Measurements from ENCODE around the gene PRPF6. TPM values are rescaled to one million over a fixed set of nuclear protein-coding genes. Genes with fewer than 3 reads are reported as not detected.

PRPF6 gene
- total and polyA plus RNA-seq, 9 donors, result 46.5 to 84.9 (median 69.7) TPM

DNA sequence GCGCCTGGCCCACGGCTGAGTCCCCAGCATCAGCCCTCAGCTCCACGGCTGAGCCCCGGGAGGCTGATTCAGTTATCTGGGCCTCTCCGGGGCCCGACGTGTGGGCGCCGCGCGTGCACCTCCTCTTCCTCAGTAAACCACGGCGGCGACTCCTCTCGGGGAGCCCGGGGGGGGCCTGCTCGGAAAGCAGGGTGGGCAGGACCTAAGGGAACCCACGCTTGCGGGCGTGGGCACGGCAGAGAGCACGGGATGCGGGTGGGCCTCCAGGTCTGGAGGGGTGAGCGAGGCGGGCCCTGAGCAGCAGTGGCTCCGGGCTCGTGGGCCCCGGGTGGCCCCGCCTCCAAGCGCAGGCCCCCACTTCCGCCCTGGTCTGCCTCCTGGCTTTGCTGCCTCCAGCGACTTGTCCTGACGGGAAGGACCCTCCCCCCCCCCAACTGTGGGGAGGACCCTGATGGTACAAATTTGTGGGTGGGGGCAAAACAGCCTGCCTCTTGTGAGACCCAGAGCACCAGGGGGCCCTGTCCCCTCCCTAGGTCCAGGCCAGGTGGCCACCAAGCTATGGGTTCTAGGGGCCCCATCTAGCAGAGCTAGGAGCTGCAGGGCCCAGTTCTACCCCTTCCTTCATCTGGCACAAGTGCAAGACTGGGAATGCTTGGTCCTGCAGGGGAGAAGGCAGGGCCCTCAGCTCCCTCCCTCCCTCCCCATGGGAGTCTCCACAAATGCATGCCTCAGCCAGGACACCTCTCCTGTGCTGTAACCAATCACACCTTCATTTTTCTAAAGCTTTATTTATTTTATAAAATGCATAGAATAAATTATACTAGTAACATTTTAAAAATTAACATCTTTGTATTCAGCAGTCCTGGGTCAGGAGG lies 41.6 kb upstream of the PRPF6 start:
- no peak overlapping the region for H3K4me3 ChIP-seq
- intact Hi-C loops (cut with DNase I), result no loop called here
- no peaks in the 10 kb centered on the region for H3K27me3 ChIP-seq
- H3K4me1 ChIP-seq (ENCODE audit: insufficient read depth), result no peaks in the 10 kb centered on the region
- H3K36me3 ChIP-seq, result no peaks in the 10 kb centered on the region
- H3K9me3 ChIP-seq, result no peaks in the 10 kb centered on the region
- no peak for DNase-seq
- no peak for TF ChIP-seq POLR2A (IDR thresholded peaks at IDR 0.05)
- TF ChIP-seq, protein P1, sequence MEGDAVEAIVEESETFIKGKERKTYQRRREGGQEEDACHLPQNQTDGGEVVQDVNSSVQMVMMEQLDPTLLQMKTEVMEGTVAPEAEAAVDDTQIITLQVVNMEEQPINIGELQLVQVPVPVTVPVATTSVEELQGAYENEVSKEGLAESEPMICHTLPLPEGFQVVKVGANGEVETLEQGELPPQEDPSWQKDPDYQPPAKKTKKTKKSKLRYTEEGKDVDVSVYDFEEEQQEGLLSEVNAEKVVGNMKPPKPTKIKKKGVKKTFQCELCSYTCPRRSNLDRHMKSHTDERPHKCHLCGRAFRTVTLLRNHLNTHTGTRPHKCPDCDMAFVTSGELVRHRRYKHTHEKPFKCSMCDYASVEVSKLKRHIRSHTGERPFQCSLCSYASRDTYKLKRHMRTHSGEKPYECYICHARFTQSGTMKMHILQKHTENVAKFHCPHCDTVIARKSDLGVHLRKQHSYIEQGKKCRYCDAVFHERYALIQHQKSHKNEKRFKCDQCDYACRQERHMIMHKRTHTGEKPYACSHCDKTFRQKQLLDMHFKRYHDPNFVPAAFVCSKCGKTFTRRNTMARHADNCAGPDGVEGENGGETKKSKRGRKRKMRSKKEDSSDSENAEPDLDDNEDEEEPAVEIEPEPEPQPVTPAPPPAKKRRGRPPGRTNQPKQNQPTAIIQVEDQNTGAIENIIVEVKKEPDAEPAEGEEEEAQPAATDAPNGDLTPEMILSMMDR (IDR thresholded peaks at IDR 0.05), result no peak
- no peak for TF ChIP-seq EP300 (IDR thresholded peaks at IDR 0.05)
- no peak overlapping the region for H3K27ac ChIP-seq
- 82 to 83% (median 82%) methylated on average over 26 to 33 of the region's 33 CpGs for WGBS, 3 donors

DNA sequence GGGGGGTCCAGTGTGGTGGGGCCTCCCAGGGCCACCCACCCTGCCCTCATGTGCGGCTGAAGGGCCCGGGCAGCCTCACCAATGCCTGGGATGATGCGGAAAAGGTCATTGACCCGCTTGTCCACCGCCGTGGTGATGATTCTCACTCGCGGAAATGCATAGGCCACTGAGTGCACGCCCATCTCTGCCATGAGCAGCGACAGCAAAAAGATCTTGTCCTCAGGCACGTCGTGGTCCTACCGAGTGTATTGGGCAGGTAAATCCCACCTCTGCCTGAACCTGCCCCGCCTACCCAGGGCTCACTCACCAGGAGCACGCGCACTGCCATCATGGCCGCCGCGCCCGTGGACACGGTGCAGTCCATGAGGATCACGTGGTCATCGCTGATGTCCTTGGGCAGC lies 40.9 kb upstream of the PRPF6 start:
- Histone ChIP-seq H3K9me3 (no peaks in the 10 kb centered on the region), H3K36me3 (no peaks in the 10 kb centered on the region), H3K4me1 (ENCODE audit: insufficient read depth) (no peaks in the 10 kb centered on the region), H3K4me3 (no peak overlapping the region), H3K27ac (no peak overlapping the region), H3K27me3 (no peaks in the 10 kb centered on the region)
- 84 to 88% (median 85%) methylated on average over 23 of the region's 23 CpGs for WGBS, 3 donors
- no peak for DNase-seq
- TF ChIP-seq, protein P1 (IDR thresholded peaks at IDR 0.05), result no peak
- TF ChIP-seq EP300 (IDR thresholded peaks at IDR 0.05) (no peak), POLR2A (IDR thresholded peaks at IDR 0.05) (no peak)
- intact Hi-C loops (cut with DNase I), result no loop called here

DNA sequence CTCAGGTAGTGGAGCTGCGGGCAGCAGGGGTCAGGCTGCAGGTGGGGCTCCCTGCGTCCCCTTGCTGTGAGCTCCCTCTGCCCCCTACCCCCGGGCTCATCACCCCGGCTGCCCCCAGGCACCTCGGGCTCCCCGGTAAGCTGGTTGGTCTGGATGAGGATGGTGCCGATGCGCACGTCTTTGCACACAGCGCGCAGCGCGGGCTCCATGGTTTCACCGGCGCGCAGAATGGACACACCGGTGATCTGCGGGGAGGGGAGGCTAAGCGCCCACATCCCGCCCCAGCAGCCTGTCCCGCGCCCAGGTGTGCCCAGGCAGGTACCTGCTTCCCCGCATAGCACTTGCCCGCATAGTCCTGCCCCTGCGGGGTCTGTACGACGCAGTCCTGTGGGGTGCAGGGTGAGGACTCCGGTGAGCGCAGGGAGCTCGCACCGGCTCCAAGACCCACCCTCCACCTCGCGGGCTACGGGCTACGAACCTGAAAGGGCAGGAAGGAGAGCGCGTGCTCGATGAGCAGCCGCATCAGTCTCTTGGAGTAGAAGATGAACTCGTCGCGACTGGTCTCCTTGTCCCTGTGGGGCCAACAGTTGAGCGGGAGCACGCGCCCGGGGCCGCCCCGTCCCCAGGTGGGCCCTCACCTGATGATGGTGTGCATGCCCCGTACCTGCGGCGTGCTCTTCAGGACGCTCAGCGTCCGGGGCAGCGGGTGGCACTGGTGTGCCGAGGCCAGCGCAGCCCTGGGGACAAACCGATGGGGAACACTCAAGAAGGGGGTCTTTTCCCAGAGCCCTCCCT lies 40.3 kb upstream of the PRPF6 start:
- H3K4me3 ChIP-seq, result no peak overlapping the region
- WGBS, 3 donors, result 90 to 93% (median 91%) methylated on average over 54 to 58 of the region's 58 CpGs
- no peaks in the 10 kb centered on the region for H3K4me1 ChIP-seq (ENCODE audit: insufficient read depth)
- H3K9me3 ChIP-seq, result no peaks in the 10 kb centered on the region
- H3K27ac ChIP-seq, result no peak overlapping the region
- no peaks in the 10 kb centered on the region for H3K36me3 ChIP-seq
- intact Hi-C loops (cut with DNase I), result no loop called here
- DNase-seq, result peak in 1 of 5 donors; percentile 27
- TF ChIP-seq, protein P1 (IDR thresholded peaks at IDR 0.05), result no peak
- TF ChIP-seq EP300 (IDR thresholded peaks at IDR 0.05) (no peak), POLR2A (IDR thresholded peaks at IDR 0.05) (no peak)
- H3K27me3 ChIP-seq, result no peaks in the 10 kb centered on the region

DNA sequence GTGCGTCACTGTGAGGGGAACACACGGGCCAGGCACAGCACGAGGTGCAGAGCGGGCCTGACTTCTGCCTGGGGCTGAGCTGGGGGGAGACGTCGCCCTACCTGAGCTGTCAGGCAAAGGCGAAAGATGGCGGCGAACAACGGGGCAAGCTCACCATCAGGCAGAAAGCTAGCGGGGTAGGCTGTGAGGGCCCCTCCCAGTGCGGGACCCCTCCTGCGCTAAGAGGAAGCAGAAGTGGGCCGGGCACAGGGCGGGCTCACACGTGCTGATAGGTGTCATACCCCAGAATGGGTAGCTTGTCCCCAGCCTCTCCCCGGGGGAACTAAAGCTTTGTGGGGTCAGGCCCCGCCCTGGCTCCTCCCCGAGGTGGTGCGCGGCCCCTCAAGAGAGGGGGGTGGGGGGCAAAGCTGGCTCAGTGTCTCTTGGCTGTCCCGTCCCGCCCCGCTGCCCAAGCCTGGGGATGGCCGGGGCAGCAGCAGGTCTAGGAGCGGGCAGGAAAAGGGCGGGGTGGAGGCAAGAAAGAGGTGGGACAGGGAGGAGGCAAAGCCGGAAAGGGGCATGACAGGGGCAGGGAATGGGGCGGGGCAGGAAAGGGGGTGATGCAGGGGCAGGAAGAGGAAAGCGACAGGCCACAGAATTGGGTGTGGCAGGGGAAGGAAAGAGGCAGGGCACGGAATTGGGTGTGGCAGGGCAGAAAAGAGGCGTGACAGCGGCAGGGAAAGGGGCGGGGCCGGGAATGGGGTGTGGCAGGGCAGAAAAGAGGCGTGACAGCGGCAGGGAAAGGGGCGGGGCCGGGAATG lies 39.5 kb upstream of the PRPF6 start:
- H3K36me3 ChIP-seq, result no peaks in the 10 kb centered on the region
- intact Hi-C loops (cut with DNase I), result no loop called here
- H3K4me3 ChIP-seq, result no peak overlapping the region
- H3K4me1 ChIP-seq (ENCODE audit: insufficient read depth), result no peaks in the 10 kb centered on the region
- 80 to 82% (median 80%) methylated on average over 30 to 35 of the region's 39 CpGs for whole genome bisulfite sequencing, 3 donors
- no peaks in the 10 kb centered on the region for H3K27me3 ChIP-seq
- no peak overlapping the region for H3K27ac ChIP-seq
- no peaks in the 10 kb centered on the region for H3K9me3 ChIP-seq
- peak in 2 of 5 donors; percentile 17 to 42 for DNase-seq
- TF ChIP-seq, protein P1 (IDR thresholded peaks at IDR 0.05), result no peak
- TF ChIP-seq POLR2A (IDR thresholded peaks at IDR 0.05) (no peak), EP300 (IDR thresholded peaks at IDR 0.05) (no peak)
